GM12801 (cell line): Measurements from ENCODE around the gene NPIPB5.
"Not testable (repeated sequence)": the region's sequence is repeated elsewhere in the genome, so short reads cannot be mapped to it uniquely, and the experiment has no call there.

Experiments used
- TF ChIP-seq, protein P1 (sequence below): IDR thresholded peaks from one replicate; pipeline ENCODE4 v1.5.1; 2011; ENCODE audit warnings: control low read depth; ENCODE audit not compliant: insufficient read length; ENCODE audit errors: extremely low read depth

NPIPB5 gene

DNA sequence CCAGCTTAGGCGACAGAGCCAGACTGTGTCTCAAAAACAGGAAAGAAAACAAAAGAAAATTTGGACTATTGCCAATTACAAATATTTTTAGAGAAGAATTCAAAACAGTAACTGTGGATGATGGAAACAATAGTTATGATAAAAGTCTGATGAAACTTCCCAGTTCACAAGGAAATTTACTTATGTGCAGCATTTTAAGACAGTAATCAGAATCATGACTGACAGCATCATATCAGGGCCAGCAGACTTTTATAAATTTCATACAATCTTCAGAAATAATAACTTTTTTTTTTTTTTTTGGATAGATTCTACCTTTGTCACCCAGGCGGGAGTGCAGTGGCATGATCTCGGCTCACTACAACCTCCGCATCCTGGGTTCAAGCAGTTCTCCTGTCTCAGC is at the start of gene NPIPB5:
NPIPB5 (plus strand) TSS at position 301 of the 400 bp plus-strand sequence. CDS start 2,911 bp downstream, outside the sequence.
- TF ChIP-seq, protein P1, sequence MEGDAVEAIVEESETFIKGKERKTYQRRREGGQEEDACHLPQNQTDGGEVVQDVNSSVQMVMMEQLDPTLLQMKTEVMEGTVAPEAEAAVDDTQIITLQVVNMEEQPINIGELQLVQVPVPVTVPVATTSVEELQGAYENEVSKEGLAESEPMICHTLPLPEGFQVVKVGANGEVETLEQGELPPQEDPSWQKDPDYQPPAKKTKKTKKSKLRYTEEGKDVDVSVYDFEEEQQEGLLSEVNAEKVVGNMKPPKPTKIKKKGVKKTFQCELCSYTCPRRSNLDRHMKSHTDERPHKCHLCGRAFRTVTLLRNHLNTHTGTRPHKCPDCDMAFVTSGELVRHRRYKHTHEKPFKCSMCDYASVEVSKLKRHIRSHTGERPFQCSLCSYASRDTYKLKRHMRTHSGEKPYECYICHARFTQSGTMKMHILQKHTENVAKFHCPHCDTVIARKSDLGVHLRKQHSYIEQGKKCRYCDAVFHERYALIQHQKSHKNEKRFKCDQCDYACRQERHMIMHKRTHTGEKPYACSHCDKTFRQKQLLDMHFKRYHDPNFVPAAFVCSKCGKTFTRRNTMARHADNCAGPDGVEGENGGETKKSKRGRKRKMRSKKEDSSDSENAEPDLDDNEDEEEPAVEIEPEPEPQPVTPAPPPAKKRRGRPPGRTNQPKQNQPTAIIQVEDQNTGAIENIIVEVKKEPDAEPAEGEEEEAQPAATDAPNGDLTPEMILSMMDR = not testable (repeated sequence)
